Sigmoid colon (tissue), 7 donors: ENCODE data around the gene GSTO1. TPM values are rescaled to one million over a fixed set of nuclear protein-coding genes. Genes with fewer than 3 reads are reported as not detected.
A peak's percentile ranks its signal among the peaks of the same experiment; 100 is the strongest.

Experiments used
- DNase-seq: peaks from one replicate; pipeline ENCODE4 v3.0.0-alpha.2; 2019
- H3K27ac ChIP-seq, 4 donors: fragments of 200-600 bp; sonication (generic); one replicate each; pipeline ENCODE4 v1.5.1; 2016 to 2019; ENCODE audit warnings: mild to moderate bottlenecking in 1 of 4
- H3K27me3 ChIP-seq, 3 donors: fragments of 200-600 bp; sonication (generic); one replicate each; pipeline ENCODE4 v1.5.1; 2019; ENCODE audit warnings: mild to moderate bottlenecking in 1 of 3
- H3K36me3 ChIP-seq, 4 donors: fragments of 200-600 bp; sonication (generic); one replicate each; pipeline ENCODE4 v1.5.1; 2016 to 2019
- H3K4me1 ChIP-seq, 4 donors: fragments of 200-600 bp; sonication (generic); one replicate each; pipeline ENCODE4 v1.5.1; 2017 to 2019
- H3K4me3 ChIP-seq, 4 donors: fragments of 200-600 bp; sonication (generic); one replicate each; pipeline ENCODE4 v1.5.1; 2017 to 2019; ENCODE audit warnings: mild to moderate bottlenecking in 2 of 4, moderate library complexity in 1 of 4
- H3K9me3 ChIP-seq, 4 donors: fragments of 200-600 bp in 3 of 4; sonication (generic) in 3 of 4; one replicate each; pipeline versions ENCODE4 v1.5.1 to v1.6.1; 2013 to 2019
- EP300 ChIP-seq, 4 donors: sonication (generic); formaldehyde crosslinking; IDR thresholded peaks; one replicate each; pipeline ENCODE4 v1.6.1; 2017; ENCODE audit warnings: antibody characterized with exemption in 4 of 4
- POLR2A ChIP-seq, 2 donors: fragments of 450-650 bp; IDR thresholded peaks; one replicate each; pipeline ENCODE4 v1.6.1; 2016; ENCODE audit warnings: antibody characterized with exemption in 2 of 2, mild to moderate bottlenecking in 2 of 2, moderate library complexity in 2 of 2
- POLR2AphosphoS5 ChIP-seq, 4 donors: sonication (generic); formaldehyde crosslinking; IDR thresholded peaks; one replicate each; pipeline ENCODE4 v1.6.1; 2017; ENCODE audit warnings: antibody characterized with exemption in 4 of 4
- WGBS, 2 donors: extraction: QIAGEN DNeasy Blood & Tissue Kit; methylation state at CpG; one replicate each; pipeline ENCODE4 v1.1.7; 2013; 5-methylcytosine and 5-hydroxymethylcytosine counted together
- intact Hi-C: fragments of 100-400 bp; cut with DNase I; formaldehyde crosslinking; loops from one replicate; pipeline ENCODE4 v1.15.1; 2023
- polyA plus RNA-seq, 3 donors: library from polyadenylated mRNA; stranded (reverse); fragments of 200-250 nt; gene quantifications; one replicate each; pipeline ENCODE4 v1.2.3, GENCODE V29; 2013
- total RNA-seq, 4 donors: library from RNA; depleted of rRNA; stranded (reverse); fragments of >200 nt; gene quantifications; one replicate each; pipeline ENCODE4 v1.1.0, GENCODE V29; 2016
- TF ChIP-seq, protein P1 (sequence below), 4 experiments: fragments of 450-650 bp in 3 of 4; fragments of 200-600 bp in 1 of 4; IDR thresholded peaks; one replicate each; pipeline ENCODE4 v1.5.1; 2016 to 2019; ENCODE audit warnings: antibody characterized with exemption in 4 of 4, mild to moderate bottlenecking in 3 of 4, moderate library complexity in 2 of 4
- donor health status: healthy with polysubstance abuse.
- donor health status: Bipolar disorder and iron deficiency.
- donor health status: healthy.

GSTO1 gene
- total and polyA plus RNA-seq, 7 donors = 77.5 to 189 (median 141) TPM

DNA sequence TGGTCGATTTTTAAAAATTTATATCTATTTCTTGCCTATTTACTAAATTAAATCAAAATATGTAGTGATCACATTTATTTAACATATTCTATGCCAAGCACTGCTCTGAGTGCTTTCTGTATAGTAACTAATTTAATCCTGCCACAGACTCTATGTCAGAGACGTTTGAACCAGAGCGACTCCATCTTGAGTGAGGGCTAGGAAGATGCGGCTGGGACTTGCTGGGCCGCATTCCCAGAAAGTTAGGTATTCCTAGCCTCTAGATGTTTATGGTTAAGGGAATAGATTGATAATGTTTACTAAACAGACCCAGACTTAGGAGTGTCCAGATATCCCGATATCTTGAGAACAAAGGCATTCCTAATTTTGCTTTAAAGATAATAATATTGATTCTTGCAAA lies 3.2 kb upstream of the GSTO1 start:
- intact Hi-C loops = loop anchor here (10.0 kb wide), 1 partner anchor 337 kb away; the partner anchor contains the start of gene STN1
- peaks cover 0 to 16% (median 10%) of the 10 kb centered on the region in 4 donors for H3K4me1 ChIP-seq
- no peak overlapping the region for H3K27ac ChIP-seq
- 94 to 96% methylated on average over 6 of the region's 6 CpGs for WGBS, 2 donors
- no peak for DNase-seq
- TF ChIP-seq POLR2AphosphoS5 (IDR thresholded peaks at IDR 0.05) (no peak), EP300 (IDR thresholded peaks at IDR 0.05) (no peak), POLR2A (IDR thresholded peaks at IDR 0.05) (no peak)
- TF ChIP-seq, protein P1, sequence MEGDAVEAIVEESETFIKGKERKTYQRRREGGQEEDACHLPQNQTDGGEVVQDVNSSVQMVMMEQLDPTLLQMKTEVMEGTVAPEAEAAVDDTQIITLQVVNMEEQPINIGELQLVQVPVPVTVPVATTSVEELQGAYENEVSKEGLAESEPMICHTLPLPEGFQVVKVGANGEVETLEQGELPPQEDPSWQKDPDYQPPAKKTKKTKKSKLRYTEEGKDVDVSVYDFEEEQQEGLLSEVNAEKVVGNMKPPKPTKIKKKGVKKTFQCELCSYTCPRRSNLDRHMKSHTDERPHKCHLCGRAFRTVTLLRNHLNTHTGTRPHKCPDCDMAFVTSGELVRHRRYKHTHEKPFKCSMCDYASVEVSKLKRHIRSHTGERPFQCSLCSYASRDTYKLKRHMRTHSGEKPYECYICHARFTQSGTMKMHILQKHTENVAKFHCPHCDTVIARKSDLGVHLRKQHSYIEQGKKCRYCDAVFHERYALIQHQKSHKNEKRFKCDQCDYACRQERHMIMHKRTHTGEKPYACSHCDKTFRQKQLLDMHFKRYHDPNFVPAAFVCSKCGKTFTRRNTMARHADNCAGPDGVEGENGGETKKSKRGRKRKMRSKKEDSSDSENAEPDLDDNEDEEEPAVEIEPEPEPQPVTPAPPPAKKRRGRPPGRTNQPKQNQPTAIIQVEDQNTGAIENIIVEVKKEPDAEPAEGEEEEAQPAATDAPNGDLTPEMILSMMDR (IDR thresholded peaks at IDR 0.05) = no peak
- no peaks in the 10 kb centered on the region for H3K27me3 ChIP-seq
- no peaks in the 10 kb centered on the region for H3K9me3 ChIP-seq
- no peaks in the 10 kb centered on the region for H3K36me3 ChIP-seq
- no peak overlapping the region for H3K4me3 ChIP-seq

DNA sequence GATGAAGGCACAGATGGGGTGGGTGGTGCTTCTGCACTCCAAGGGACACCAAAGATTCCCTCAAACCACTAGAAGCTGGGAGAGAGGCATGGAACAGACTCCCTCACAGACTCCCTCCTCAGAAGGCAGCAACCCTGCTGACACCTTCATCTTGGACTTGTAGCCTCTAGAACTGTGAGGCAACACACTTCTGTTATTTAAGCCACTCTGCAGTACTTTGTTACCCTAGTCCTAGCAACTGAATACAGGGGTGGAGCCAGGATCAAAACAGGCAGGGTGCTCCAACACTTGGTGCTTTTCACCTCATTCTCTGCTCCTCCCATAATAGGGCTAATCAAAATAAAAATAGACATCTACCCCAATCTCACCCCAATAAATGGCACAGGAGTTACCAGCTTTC lies 2.3 kb upstream of the GSTO1 start:
- Histone ChIP-seq H3K27me3 (no peaks in the 10 kb centered on the region), H3K9me3 (no peaks in the 10 kb centered on the region), H3K4me3 (no peak overlapping the region), H3K4me1 (peaks cover 0 to 25% (median 19%) of the 10 kb centered on the region in 4 donors), H3K36me3 (no peaks in the 10 kb centered on the region), H3K27ac (no peak overlapping the region)
- no peak for DNase-seq
- TF ChIP-seq EP300 (IDR thresholded peaks at IDR 0.05) (no peak), POLR2AphosphoS5 (IDR thresholded peaks at IDR 0.05) (no peak), POLR2A (IDR thresholded peaks at IDR 0.05) (no peak)
- TF ChIP-seq, protein P1 (IDR thresholded peaks at IDR 0.05) = no peak
- intact Hi-C loops = loop anchor here (10.0 kb wide), 1 partner anchor 338 kb away; the partner anchor contains the start of gene STN1

GRCh38 chr10:104253106-104253505 lies 1.6 kb upstream of the GSTO1 start:
- Histone ChIP-seq H3K4me3 (no peak overlapping the region), H3K27ac (no peak overlapping the region), H3K4me1 (peaks cover 0 to 29% (median 21%) of the 10 kb centered on the region in 4 donors), H3K27me3 (no peaks in the 10 kb centered on the region), H3K36me3 (peaks cover 0 to 7% (median 0%) of the 10 kb centered on the region in 4 donors), H3K9me3 (no peaks in the 10 kb centered on the region)
- WGBS, 2 donors = 28 to 79% methylated on average over 2 of the region's 2 CpGs
- intact Hi-C loops = loop anchor here (10.0 kb wide), 1 partner anchor 338 kb away; the partner anchor contains the start of gene STN1
- TF ChIP-seq EP300 (IDR thresholded peaks at IDR 0.05) (no peak), POLR2A (IDR thresholded peaks at IDR 0.05) (no peak), POLR2AphosphoS5 (IDR thresholded peaks at IDR 0.05) (no peak)
- TF ChIP-seq, protein P1 (IDR thresholded peaks at IDR 0.05) = no peak
- DNase-seq = no peak

DNA sequence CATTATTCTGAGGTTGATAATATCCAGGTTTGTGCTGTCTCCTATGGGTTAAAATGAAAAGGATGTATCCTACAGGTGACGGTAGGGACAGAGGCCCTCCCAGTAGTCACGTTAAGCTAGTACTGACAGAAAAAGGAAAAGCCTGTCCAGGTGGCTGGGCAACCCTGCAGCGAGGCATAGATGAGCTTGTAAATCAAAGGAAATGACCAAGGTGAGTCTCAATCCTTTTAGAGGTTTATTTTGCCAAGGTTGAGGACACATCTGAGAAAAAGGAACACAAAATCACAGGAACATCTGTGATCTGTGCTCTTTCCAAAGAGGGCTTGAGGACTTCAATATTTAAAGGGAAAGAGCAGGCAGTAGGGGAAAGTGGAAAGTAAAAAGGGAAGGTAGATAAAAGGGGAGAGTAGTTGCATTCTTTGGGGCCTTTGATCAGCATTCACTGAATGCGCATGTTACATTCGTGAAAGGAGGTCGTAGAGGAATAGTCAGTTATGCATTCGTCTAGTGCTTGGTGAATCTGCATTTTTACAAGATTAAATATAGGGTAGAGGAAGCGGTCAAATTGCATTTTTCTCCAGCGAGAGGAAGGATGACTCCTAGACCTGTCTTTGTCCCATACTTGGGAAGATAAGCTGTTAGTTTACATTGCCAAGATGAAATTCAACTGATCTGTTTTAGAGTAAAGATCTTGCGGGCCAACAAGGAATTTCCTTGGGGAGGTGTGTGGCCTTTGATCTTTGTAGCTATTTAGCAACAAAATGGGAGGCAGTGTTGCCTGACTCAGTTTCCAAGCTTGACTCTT lies 884 bp upstream of the GSTO1 start:
- intact Hi-C loops = loop anchor here (2.0 to 10.0 kb wide), 2 partner anchors 21 to 339 kb away; partner anchors contain the start of genes CFAP43 and STN1
- peaks cover 0 to 29% (median 21%) of the 10 kb centered on the region in 4 donors for H3K4me1 ChIP-seq
- H3K27ac ChIP-seq = peak overlapping the region; percentile 95 to 98 (median 96)
- no peaks in the 10 kb centered on the region for H3K27me3 ChIP-seq
- no peaks in the 10 kb centered on the region for H3K9me3 ChIP-seq
- 62 to 73% methylated on average over 10 of the region's 10 CpGs for WGBS, 2 donors
- DNase-seq = no peak
- peaks cover 0 to 14% (median 0%) of the 10 kb centered on the region in 4 donors for H3K36me3 ChIP-seq
- peak overlapping the region in 3 of 4 donors; percentile 71 to 88 (median 79) for H3K4me3 ChIP-seq
- TF ChIP-seq POLR2A (IDR thresholded peaks at IDR 0.05) = no peak
- TF ChIP-seq EP300 (IDR thresholded peaks at IDR 0.05) = no peak
- TF ChIP-seq, protein P1 (IDR thresholded peaks at IDR 0.05) = no peak
- TF ChIP-seq POLR2AphosphoS5 (IDR thresholded peaks at IDR 0.05) = no peak
